ENCODE results near the gene JUNB.
"Not testable (repeated sequence)": the region's sequence is repeated elsewhere in the genome, so short reads cannot be mapped to it uniquely, and the experiment has no call there.

Gene JUNB

GRCh38 chr19:12815088-12815487 lies 23.8 kb downstream of the JUNB start:
- no peak for DNase-seq

- not testable (repeated sequence) for DNase-seq
Measured at GRCh38 chr19:12817188-12817587, 25.9 kb downstream of the JUNB start.

GRCh38 chr19:12817810-12818209 lies 26.5 kb downstream of the JUNB start:
- DNase-seq = not testable (repeated sequence)

- no peak for DNase-seq
Measured at GRCh38 chr19:12821761-12822160, 30.5 kb downstream of the JUNB start.

- DNase-seq = no peak
Measured at GRCh38 chr19:12825254-12826131, 34.2 kb downstream of the JUNB start.

GRCh38 chr19:12828494-12828893 lies 37.2 kb downstream of the JUNB start:
- no peak for DNase-seq

- no peak for DNase-seq
Measured at GRCh38 chr19:12833418-12833737, 42.1 kb downstream of the JUNB start.

GRCh38 chr19:12833738-12834565 lies 42.7 kb downstream of the JUNB start:
- no peak for DNase-seq

- no peak for DNase-seq
Measured at GRCh38 chr19:12834566-12834943, 43.3 kb downstream of the JUNB start, which contains the start of gene RTBDN. Gene RTBDN, minus strand, starts transcription at chr19:12834579. Its CDS starts 4,600 bp downstream, at chr19:12829979.

GRCh38 chr19:12834976-12835757 lies 43.9 kb downstream of the JUNB start:
- no peak for DNase-seq

- DNase-seq = no peak
Measured at GRCh38 chr19:12836529-12836863, 45.2 kb downstream of the JUNB start.

- DNase-seq = no peak
Measured at GRCh38 chr19:12837225-12837624, 45.9 kb downstream of the JUNB start.

- no peak for DNase-seq
Measured at GRCh38 chr19:12838182-12838885, 47.0 kb downstream of the JUNB start, which contains the start of gene MAST1. Gene MAST1, plus strand, starts transcription at chr19:12838515. Its CDS starts 58 bp downstream, at chr19:12838573.

GRCh38 chr19:12838886-12839756 lies 47.8 kb downstream of the JUNB start:
- no peak for DNase-seq

GRCh38 chr19:12840091-12841079 lies 49.1 kb downstream of the JUNB start:
- no peak for DNase-seq

GRCh38 chr19:12841094-12841493 lies 49.8 kb downstream of the JUNB start:
- no peak for DNase-seq

- no peak for DNase-seq
Measured at GRCh38 chr19:12842511-12842910, 51.2 kb downstream of the JUNB start.
